Eye (tissue), 1 donor: ENCODE measurements around the gene VILL.
"Not testable (repeated sequence)": the region's sequence is repeated elsewhere in the genome, so short reads cannot be mapped to it uniquely, and the experiment has no call there.

Experiments used
- DNase-seq: peaks from one replicate; pipeline ENCODE4 v3.0.0-alpha.2; 2015

Gene VILL

GRCh38 chr3:37964146-37964545 lies 26.4 kb upstream of the VILL start:
- no peak for DNase-seq

GRCh38 chr3:37964716-37965115 lies 25.9 kb upstream of the VILL start:
- DNase-seq = no peak

DNA sequence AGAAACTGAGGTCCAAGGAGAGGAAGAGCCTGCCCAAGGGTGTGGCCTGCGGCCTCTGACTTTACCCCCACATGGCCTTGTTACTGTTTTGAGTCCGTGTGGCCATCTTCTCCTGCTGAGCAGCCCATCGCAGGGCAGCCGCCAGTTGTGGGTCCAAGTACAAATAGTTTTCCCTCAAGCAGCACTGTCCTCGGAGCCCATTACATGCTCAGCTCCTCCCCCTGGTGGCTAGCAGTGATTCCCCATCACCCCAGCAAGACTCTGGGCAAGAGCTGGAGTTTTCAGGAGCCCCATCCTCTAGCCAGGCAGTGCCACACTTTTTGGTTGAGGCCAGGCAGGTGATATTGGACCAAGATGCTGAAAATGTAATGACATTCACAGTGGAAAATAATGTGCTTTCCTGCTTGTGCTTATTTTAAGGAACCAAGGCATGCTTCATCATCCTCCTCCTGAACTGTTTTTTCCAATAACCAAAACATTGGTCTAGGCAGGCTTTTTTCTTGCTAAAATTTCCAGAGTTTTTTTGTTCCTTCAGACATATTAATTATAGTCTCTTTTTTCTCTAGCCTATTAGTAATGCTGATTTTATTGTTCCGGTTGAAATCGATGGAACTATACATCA lies 23.2 kb upstream of the VILL start:
- peak; percentile 76 for DNase-seq

DNA sequence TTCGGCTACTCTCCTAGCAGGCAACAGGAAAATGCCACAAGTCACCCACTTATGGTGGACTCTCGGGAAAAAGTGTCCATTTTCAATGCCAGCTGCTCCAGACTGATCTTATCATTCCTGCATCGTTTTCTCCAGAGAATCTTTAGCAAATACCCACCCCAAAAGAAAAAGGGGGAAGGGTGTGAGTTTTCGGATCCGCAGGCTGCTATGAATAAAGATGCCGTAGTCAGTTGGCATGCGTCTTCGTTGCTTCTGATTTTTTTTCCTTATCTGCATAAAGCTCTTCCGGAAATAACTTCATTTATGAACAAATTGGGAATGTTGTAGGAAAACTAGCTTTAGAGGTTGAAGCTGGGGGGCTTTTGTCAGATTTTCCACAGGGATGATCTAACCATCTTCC lies 22.4 kb upstream of the VILL start:
- DNase-seq = no peak

DNA sequence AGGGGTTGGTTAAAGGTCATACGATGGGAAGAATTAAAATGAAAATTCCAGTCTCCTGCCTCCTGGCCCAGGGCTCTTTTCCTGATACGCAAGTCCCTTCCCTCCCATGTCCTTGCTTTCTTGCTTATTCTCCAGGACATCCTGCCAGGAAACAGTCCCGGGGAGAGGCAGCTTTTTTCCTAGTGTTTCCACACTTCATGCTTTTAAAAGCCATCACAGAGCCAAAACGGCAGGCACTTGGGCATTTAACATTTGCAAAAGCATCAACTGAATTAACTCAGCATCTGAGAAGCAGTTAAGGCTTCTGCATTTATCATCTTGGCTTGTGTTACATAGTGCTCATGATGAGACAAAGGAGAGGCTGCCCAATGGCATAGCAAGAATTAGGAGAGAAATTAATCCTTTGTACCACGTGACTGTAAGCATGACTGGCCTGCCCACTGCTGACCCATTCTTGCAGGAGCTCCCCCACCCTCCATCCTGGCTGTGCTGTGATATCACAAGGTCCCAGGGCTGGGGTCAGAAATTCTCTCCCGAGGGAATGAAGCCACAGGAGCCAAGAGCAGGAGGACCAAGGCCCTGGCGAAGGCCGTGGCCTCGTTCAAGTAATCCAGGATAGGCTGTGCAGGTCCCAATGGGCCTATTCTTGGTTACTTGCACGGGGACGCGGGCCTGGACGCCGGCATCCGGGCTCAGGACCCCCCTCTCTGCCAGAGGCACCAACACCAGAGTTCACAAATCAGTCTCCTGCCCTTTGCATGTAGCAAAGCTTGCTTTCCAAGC lies 21.6 kb upstream of the VILL start:
- DNase-seq = no peak

DNA sequence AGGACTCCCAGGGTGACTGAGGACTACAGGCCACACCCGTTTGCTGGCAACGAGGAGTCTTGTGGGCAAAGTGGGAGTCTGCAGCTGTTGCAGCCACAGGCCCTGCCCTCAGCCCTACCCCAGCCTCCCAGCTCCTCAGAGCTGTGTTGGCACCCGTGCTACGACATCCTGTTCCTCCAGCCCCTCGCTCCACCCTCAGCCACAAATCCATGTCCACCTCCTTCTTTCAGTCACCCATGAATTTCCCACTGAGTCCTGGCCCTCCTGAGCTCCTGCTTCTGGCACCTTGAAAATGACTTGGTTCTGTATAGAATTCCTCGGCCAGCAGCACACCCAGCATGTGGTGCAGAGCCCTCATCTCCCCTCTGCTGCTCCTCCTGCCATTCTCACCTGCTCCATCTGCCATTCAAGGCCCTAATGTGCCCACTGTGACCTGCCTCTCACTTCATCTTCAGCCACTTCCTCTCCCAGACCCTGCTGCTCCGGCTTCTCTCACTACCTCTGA lies 20.9 kb upstream of the VILL start:
- no peak for DNase-seq

- no peak for DNase-seq
Measured at GRCh38 chr3:37970802-37971201, 19.8 kb upstream of the VILL start.

DNA sequence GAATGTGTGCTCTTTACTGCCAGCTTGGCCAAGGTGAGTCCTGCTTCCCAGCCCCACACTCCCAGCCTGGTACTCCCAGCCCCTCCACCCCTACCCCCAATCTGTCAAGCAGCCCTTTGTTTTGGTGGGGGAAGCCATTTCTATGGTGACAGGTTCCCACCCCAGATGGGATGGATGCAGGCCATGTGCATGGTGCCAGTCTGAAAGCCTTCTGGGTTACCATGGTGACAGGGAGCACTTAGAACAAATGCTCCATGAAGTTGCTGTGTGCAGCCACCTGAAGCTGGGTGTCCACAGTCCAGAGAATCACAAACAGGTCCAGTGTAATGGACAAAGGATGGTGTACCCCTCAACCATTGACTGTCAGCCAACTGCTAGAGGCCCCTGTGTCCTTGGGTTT lies 19.1 kb upstream of the VILL start:
- DNase-seq = no peak

DNA sequence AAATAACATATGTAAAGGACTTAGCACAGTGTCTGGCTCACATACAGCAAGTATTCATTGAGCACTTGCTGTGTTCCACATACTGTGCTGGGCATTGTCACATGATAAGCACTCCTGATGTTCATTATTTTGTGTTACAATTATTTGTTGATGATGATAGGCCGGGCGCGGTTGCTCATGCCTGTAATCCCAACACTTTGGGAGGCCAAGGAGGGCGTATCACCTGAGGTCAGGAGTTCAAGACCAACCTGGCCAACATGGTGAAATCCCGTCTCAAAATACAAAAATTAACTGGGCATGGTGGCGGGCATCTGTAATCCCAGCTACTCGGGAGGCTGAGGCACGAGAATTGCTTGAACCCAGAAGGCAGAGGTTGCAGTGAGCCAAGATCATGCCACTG lies 18.5 kb upstream of the VILL start:
- not testable (repeated sequence) for DNase-seq

- DNase-seq = no peak
Measured at GRCh38 chr3:37973246-37974054, 17.1 kb upstream of the VILL start.

- peak; percentile 77 for DNase-seq
Measured at GRCh38 chr3:37974121-37975083, 16.2 kb upstream of the VILL start.

DNA sequence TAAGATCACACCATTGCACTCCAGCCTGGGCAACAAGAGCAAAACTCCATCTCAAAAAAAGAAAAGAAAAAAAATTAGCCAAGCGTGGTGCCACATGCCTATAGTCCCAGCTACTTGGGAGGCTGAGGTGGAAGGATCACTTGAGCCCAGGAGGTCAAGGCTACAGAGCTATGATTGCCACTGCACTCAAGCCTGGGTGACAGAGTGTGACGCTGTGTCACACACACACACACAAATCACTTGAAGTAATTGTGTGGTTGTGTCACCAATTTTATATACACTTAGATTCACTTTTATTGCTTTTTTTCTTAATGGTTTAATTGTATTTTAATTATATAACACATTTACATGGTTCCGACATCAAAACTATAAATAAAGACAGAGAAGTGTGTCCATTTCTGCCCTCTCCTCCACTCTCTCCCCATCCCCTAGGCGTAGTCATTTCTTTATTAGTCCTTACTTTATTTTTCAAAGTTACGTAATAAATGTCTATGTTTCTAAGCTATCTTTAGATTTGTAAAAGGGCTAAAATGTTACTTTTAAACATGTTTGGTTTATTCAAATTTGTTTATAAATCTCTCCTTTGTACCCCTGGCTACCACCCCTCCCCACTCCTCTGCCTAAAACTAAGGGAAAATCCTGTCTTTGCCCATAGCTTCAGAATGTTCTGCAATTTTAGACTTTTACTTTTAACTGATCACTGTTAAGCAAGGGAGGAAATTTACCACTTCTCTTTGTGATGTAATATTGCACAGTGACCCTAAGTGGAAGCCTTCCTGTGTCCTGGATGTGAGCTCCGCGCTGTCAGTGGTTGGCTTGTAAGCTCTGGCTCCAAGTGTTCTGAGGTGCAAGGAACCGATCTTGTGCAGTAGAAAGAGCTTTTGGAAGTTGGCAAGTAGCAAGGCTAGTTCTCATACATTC lies 10.8 kb upstream of the VILL start:
- no peak for DNase-seq

- DNase-seq = no peak
Measured at GRCh38 chr3:37980462-37981347, 9.9 kb upstream of the VILL start.

GRCh38 chr3:37981348-37981664 lies 9.3 kb upstream of the VILL start:
- DNase-seq = no peak

DNA sequence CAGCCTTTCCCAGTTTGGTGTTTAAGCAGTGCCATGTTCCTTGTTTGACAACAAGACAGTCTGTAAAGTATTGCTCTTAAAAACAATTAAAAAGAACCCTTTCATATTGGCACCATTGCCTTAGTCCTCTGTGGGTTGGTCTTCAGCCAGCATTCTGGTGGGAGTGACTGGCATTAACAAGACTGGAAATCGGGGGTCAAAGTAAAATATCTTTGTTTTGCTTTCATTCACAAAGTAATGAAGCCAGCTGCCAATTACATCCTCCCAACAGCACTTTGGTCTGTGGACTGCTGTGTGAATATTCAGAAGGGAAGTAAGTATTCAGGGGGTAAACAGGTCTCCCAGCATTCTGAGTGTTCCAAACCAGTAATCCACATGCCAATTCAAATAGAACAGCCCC lies 8.3 kb upstream of the VILL start:
- DNase-seq = no peak

DNA sequence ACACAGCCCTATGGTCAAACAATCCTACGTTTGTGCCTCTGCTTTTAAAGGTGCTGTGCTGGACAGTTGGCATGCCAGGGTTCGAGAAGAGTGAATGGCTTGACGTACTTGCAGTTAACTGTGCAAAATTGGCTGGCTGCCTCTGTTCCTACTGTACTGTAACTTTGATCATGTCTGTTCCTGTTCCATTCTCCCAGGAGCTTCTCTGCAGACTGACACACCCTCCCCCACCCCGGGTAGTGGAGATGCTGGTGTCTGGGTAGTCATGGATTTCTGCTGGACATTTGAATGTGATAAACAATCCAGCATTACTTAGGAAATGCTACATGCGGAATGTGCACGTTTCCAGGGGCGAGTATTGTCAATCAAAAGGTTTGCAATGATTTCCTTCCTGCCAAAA lies 6.5 kb upstream of the VILL start:
- no peak for DNase-seq

DNA sequence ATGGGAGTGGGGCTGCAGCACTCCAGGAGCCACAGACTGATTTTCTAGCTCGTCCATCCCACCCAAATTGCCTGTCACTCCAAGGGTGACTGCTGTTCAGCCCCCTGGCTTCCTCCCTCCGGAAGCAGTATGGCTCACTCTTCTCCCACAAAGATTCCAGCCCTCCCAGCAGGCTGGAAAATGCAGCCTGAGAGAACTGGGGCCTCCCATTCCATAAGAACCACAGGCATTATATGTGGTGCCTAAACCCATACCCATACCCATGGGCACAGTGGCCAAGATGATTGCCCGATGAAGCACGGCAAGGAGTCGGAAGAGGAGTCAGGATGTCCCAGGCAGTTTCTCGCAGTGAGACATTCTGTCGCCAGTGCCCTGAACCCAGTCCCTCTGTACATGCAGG lies 6.0 kb upstream of the VILL start:
- no peak for DNase-seq

GRCh38 chr3:37985637-37986320 lies 4.8 kb upstream of the VILL start:
- DNase-seq = no peak

DNA sequence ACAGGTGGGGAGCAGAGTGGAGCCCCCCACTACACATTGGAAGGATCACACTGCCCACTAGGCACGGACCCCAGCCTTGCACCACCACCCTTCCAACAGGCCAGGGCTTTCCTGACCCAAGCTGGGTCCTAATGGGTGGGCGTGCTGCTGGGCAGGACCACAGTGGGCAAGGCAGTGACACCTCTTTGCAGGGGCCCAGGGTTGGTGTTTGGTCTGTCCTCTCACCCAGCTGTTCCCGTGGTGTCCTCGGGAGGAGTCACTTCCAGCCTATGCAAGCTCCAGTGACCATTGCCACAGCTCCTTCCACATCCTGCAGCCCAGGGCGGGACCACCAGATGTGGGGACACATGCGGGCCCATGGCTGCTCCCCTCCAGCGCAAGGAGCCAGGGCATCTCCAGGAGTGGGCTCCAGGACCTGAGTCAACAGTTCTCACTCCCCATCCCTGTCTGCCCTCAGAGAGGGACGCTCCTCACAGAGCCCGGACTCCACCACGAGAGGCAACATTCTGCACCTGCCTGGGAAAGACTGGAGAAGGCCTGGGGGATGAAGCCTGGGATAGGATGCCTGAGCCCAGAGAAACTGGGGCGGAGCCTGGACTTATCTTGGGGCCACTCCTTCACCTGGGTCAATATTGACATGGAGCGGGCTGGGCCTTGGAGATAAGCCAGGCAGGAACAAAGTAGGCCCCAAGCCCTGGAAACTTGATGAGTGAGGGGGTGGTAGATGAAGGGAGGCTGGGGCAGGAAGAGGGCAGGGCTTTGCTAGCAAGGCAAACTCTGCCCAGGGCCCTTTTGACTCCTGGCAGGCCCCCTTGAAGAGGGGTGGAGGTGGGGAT lies 3.9 kb upstream of the VILL start:
- DNase-seq = no peak
